ENCODE measurements around the gene MRAS. TPM values are rescaled to one million over a fixed set of nuclear protein-coding genes. Genes with fewer than 3 reads are reported as not detected.

The MRAS gene
- polyA plus RNA-seq, 1 experiment = 58.3 TPM

GRCh38 chr3:138364356-138365252, 16.2 kb downstream of the MRAS start:
- H3K4me3 ChIP-seq (ENCODE audit: low read depth, low read length) = no peak overlapping the region
- DNase-seq (ENCODE audit: low read depth, low spot score) = no peak
- ChIA-PET POLR2A (interaction anchor here (0.7 kb wide), 1 partner anchor 348 kb away, joined by 4 read pairs; no protein-coding TSS in a partner anchor), CTCF (interaction anchor here (1.5 kb wide), 1 partner anchor 53 kb away, joined by 6 read pairs; no protein-coding TSS in a partner anchor)
- no peaks in the 10 kb centered on the region for H3K9me3 ChIP-seq (ENCODE audit: control insufficient read depth, insufficient read depth, low read length)
- TF ChIP-seq, protein P1, sequence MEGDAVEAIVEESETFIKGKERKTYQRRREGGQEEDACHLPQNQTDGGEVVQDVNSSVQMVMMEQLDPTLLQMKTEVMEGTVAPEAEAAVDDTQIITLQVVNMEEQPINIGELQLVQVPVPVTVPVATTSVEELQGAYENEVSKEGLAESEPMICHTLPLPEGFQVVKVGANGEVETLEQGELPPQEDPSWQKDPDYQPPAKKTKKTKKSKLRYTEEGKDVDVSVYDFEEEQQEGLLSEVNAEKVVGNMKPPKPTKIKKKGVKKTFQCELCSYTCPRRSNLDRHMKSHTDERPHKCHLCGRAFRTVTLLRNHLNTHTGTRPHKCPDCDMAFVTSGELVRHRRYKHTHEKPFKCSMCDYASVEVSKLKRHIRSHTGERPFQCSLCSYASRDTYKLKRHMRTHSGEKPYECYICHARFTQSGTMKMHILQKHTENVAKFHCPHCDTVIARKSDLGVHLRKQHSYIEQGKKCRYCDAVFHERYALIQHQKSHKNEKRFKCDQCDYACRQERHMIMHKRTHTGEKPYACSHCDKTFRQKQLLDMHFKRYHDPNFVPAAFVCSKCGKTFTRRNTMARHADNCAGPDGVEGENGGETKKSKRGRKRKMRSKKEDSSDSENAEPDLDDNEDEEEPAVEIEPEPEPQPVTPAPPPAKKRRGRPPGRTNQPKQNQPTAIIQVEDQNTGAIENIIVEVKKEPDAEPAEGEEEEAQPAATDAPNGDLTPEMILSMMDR (IDR thresholded peaks at IDR 0.05; ENCODE audit: low read depth, low read length) = no peak
- no peak overlapping the region for H3K27ac ChIP-seq (ENCODE audit: low read depth, low read length)
- no peaks in the 10 kb centered on the region for H3K27me3 ChIP-seq (ENCODE audit: control insufficient read depth, insufficient read depth, low read length)

- POLR2A ChIA-PET = no interaction called here
- Histone ChIP-seq H3K27me3 (ENCODE audit: control insufficient read depth, insufficient read depth, low read length) (no peaks in the 10 kb centered on the region), H3K9me3 (ENCODE audit: control insufficient read depth, insufficient read depth, low read length) (no peaks in the 10 kb centered on the region), H3K4me3 (ENCODE audit: low read depth, low read length) (no peak overlapping the region), H3K27ac (ENCODE audit: low read depth, low read length) (no peak overlapping the region)
- TF ChIP-seq, protein P1 (IDR thresholded peaks at IDR 0.05; ENCODE audit: low read depth, low read length) = no peak
- CTCF ChIA-PET = no interaction called here
- no peak for DNase-seq (ENCODE audit: low read depth, low spot score)
Measured at GRCh38 chr3:138365253-138365555, 16.8 kb downstream of the MRAS start.

GRCh38 chr3:138366006-138366759, 17.8 kb downstream of the MRAS start:
- no peak for DNase-seq (ENCODE audit: low read depth, low spot score)
- POLR2A ChIA-PET = no interaction called here
- TF ChIP-seq, protein P1 (IDR thresholded peaks at IDR 0.05; ENCODE audit: low read depth, low read length) = no peak
- Histone ChIP-seq H3K9me3 (ENCODE audit: control insufficient read depth, insufficient read depth, low read length) (no peaks in the 10 kb centered on the region), H3K4me3 (ENCODE audit: low read depth, low read length) (no peak overlapping the region), H3K27ac (ENCODE audit: low read depth, low read length) (no peak overlapping the region), H3K27me3 (ENCODE audit: control insufficient read depth, insufficient read depth, low read length) (no peaks in the 10 kb centered on the region)
- CTCF ChIA-PET = interaction anchor here (1.1 to 2.5 kb wide), 2 partner anchors 52 to 549 kb away, joined by 3 to 9 read pairs; no protein-coding TSS in a partner anchor

DNA sequence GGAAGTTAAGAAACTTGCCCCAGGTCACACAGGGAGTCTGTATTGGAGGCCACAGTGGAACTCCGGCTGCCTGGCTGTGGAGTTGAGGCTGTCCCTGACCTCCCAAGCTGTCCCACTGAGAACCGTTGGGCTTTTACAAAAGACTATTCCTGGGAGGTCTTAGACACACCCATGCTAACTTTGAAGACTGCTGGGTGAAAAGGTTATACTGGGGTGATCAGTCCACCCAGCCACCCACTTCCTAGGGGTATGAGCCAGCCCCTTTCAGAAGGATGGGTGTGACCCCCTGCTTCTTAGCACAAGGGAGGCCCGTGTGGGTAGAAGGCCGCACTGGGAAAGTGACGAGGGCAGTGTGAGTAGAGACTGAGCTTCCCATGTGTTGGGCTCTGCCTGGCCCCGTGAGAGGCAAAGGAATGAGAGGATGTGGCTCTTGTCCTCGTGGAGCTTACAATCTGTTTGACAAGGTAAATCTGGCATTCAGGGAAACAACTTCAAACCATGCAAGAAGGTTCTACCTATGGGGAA, 19.0 kb downstream of the MRAS start:
- DNase-seq (ENCODE audit: low read depth, low spot score) = no peak
- H3K27me3 ChIP-seq (ENCODE audit: control insufficient read depth, insufficient read depth, low read length) = no peaks in the 10 kb centered on the region
- H3K27ac ChIP-seq (ENCODE audit: low read depth, low read length) = no peak overlapping the region
- ChIA-PET POLR2A (no interaction called here), CTCF (interaction anchor here (1.5 to 2.5 kb wide), 2 partner anchors 50 to 556 kb away, joined by 3 to 9 read pairs; no protein-coding TSS in a partner anchor)
- TF ChIP-seq, protein P1 (IDR thresholded peaks at IDR 0.05; ENCODE audit: low read depth, low read length) = no peak
- H3K4me3 ChIP-seq (ENCODE audit: low read depth, low read length) = no peak overlapping the region
- no peaks in the 10 kb centered on the region for H3K9me3 ChIP-seq (ENCODE audit: control insufficient read depth, insufficient read depth, low read length)
